ENCODE data around the gene CFAP46.

The CFAP46 gene

DNA sequence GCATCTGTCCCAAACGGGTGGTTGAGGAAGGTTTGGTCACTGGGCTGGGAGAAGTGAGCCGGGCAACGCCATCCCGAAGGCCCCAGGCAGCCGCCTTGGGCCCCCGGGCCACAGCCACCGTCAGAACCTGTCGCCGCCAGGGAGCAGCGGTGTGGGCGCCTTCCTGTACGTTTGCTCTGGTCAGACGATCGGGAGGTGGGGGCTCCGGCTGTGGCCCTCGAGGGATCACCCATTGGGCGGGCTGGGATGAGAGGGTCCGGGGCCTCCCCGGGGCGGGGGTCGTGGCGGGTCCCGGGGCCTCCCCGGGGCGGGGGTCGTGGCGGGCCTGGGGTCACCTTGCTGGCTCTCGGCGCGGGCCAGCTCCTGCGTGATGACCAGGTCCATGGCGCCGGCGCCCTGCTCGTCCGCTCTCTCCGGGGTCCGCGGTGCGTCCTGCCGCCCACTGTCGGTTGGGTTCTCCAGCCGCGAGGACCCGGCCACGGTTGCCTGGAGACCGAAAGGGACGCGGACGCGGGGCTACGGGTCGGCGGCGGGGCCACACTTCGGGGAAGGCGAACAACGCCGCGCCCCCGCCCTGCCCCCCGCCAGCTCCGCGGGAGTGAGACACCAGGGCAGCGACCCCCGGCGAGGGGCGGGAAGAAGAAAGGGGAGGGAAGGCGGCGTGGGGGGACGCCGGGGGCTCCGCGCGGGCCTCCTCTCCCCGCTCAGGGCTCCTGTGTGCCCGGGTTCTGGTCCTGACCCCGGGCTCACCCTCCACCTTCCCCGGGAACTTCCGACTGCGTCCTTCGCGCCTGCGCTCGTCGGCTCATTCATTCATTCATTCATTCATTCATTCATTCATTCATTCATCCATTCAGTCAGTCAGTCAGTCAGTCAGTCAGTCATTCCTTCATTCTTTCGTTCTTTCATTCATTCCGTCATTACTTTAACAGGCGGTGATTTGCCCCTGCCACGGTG is at the start of gene CFAP46:
CFAP46 (minus strand) TSS at position 470 of the 957 bp plus-strand sequence; CDS start at position 384, 86 bp downstream.
- no peak for FAIRE-seq
- DNase-seq (ENCODE audit: extremely low spot score, insufficient read length, low read depth) = no peak

DNA sequence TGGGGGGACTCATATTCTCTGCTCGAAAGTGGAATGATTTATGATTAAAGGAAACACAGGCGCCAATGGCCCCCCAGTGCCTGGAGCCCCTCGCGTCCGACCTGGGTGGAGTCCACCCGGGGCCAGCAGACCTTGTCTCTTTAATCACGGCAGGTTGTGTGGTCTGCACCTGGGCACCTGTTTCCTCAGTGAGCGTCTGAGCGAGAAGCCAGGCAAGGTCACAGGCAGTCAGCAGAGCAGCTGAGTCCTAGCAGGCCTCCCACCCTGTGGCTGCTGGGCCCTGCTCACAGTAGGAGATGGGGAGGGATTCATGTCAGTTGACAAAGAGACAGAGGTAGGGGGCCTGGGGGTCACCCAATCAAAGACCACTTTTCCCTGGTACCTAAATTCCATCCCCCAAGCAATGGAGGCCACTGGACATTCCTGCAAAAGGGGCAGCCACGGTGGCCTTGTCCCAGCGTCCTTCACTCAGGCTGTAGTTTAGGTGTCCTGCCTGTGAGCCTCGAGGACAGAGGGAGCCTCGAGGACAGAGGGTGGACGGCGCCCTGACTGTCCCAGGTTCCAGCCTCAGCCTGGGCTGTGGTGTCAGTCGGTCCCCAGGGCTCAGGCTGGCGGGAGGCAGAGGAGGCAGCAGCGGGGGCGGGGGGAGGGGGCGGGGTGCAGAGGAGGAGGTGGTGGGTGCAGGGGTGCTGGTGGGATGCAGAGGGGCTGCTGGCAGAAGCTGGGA is 49.5 kb upstream of the CFAP46 start:
- FAIRE-seq = no peak
- DNase-seq (ENCODE audit: extremely low spot score, insufficient read length, low read depth) = no peak

DNA sequence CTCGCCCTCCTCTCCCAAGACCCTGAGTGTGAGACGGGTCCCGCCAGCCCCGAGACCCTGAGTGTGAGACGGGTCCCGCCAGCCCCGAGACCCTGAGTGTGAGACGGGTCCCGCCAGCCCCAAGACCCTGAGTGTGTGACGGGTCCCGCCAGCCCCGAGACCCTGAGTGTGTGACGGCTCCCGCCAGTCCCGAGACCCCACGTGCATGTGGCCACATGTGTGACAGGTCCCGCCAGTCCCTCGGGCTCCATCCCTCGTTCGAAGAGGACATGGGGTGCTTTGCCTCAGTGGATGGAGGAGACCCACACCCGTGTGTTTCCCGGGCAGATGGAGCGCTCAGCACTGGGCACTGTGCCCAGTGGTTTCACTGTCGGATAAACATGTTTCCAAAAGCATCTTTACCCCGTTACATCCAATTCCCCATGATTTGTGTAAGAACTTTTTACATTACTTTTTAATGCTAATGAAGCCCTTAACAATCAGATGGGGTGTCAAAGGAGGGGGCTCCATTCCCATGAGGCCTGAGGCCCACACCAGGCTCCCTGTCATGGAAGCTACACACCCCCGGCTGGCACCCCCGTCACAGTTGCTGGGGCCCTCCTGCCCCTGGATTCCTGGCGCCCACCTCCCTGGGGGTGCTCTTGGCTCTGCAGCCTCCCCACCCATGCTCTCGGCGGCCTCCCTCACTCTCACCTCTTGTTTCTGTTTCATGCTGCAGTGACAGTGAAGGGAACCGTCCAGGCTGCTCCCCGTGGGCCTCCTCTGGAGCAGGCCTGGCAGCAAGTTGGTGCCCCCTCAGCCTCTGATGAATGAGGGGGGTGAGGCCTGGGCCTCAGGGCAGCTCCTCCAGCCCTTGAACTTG is 48.5 kb upstream of the CFAP46 start:
- no peak for FAIRE-seq
- DNase-seq (ENCODE audit: extremely low spot score, insufficient read length, low read depth) = no peak

DNA sequence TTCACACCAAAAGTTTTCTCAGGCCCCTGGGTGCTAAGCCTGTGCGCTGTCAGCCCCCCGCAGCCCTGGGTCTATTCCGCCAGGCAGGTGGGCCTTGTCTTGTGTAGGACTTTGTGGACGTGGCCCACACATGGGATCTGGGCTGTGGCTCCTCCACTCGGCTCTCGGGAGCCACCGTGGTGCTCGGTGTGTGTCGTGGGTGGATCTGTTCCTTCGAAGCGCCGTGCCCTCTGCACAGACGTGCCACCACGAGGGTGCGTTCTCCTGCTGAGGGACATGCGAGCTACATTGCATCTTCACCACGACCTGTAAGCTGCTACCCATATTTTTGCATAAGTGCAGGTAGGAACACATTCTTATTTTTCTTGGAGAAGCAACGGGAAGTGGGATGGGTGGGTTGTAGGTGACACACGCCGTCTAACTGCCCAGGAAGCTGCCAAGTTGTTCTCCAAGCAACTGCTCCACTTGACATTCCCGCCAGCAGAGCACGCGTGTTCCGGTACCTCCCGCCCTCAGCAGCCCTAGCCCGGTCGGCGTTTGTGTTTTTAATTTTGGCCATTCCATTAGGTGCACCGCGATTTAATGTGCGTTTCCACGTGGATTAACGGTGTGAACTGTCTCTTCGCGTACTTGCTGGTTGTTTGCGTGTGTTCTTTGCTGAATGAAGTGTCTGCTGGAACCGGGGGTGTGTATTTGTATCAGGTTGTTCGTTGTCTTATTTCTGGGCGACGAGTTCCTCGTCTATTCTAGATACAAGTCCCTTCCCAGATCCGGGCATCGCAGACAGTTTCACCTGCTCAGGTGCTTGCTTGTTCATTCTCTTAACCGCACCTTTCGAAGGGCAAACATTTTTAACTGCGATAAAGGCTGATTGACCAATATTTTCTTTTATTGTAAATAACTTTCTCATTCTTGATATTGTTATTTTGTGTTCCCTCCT is 47.4 kb upstream of the CFAP46 start:
- FAIRE-seq (no peak), DNase-seq (ENCODE audit: extremely low spot score, insufficient read length, low read depth) (no peak)

DNA sequence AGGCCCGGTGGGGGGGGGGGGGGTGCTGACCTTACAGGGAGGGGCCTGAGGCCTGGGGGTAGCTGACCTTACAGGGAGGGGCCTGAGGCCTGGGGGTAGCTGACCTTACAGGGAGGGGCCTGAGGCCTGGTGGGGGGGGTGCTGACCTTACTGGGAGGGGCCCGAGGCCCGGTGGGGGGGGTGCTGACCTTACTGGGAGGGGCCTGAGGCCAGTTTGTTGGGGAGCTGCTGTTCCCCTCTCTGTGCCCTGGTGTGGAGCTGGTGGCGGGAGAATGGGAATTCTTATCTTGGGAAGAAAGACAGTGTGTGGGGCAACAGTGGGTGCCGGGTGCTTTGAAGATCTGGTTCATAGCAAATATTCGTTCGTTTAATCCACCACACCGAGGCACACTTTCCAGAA is 46.6 kb upstream of the CFAP46 start:
- no peak for FAIRE-seq

DNA sequence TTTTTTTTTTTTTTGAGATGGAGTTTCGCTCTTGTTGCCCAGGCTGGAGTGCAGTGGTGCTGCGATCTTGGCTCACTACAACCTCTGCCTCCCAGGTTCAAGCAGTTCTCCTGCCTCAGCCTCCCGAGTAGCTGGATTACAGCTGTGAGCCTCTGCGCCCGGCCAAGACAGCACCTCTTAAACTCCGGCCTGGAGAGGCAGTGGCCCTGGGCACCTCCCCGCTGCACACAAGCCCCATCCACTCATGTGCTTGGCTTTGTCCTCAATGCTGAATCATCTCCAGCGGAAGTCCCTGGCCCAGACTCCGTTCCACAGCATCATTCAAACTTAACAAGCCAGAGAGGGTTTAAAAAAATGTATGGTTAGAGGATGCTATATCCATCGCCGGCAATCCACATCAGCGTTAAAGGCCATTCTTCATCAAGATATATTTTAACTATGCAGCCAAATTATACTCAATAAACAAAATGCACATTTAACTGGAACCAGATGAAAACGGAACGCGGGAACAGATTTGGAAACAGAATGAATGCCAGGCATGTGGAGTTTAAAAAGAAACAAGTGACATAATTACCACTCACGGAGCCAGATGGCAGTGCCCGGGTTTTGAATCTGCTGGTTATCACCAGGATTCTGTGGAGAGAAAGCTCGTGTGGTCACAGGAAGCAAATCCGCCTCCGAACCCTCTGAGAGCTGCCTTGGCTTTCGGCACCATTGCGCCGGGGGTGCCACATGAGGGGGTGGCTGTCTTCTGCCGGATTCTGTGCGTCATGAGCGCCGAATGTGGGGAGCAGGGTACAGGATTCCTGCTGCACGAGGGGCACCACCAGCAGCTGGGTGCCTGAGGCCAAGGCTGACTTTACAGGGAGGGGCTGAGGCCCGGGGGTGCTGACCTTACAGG is 45.6 kb upstream of the CFAP46 start:
- no peak for FAIRE-seq
- DNase-seq (ENCODE audit: extremely low spot score, insufficient read length, low read depth) = no peak

More for the DNA sequence above, 46.6 kb upstream of the CFAP46 start:
- no peak for DNase-seq (ENCODE audit: extremely low spot score, insufficient read length, low read depth)

DNA sequence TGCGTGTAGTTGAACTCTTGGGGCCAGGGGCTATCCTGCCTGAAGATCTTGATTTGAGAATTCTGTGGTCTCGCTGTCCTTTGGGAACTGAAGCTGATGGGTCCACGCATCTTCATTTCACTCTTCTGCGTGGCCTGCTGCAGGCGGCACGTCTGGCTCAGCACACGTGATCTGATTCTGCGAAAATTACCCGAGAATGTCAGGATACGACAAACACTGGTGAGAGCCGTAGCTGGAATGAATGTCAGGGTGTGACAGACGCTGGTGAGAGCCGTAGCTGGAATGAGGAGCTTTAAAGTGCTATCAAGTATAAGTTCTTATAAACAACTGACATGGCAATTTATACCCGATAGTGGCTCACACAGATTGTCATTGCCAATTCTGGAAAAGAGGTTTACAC is 44.6 kb upstream of the CFAP46 start:
- no peak for DNase-seq (ENCODE audit: extremely low spot score, insufficient read length, low read depth)
- FAIRE-seq = no peak

DNA sequence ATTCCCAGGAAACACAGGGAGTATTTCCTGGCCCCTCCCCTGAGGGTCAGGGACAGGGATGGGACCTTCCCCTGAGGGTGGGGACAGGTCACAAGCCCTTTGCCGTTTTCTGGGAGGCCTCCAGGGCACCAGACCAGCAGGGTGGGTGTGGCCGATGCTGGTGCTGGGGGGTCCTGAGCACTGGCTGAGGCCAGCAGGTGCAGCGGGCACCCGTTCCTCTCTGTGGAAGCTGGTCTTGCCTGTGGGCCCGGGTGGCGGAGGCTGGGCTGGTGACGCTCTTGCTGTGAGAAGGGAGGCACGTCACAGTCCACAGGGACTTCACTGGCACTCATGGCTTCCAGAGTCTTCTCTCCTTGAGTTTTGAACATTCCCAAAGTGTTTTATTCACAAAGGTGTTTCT is 44.2 kb upstream of the CFAP46 start:
- FAIRE-seq = no peak
- no peak for DNase-seq (ENCODE audit: extremely low spot score, insufficient read length, low read depth)

DNA sequence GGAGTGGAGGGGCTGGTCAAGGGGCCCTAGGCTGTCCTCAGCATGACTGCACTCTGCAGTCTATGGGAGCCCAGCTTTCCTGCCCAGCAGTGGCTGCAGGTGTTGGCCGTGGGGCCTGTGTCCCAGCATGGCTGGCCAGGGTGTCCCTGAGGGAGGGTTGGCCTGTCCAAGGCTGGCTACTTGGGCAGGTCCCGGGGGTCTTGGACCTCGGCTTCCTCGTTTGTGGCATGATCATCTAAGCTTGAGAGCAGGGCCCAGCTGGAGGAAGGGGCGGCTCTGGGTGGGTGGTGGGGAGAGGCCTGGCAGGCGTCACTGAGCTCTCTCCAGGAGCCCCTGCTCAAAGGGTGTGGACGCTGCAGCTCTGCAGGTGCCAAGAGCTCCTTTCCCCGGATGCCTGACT is 43.7 kb upstream of the CFAP46 start:
- DNase-seq (ENCODE audit: extremely low spot score, insufficient read length, low read depth) (no peak), FAIRE-seq (no peak)

DNA sequence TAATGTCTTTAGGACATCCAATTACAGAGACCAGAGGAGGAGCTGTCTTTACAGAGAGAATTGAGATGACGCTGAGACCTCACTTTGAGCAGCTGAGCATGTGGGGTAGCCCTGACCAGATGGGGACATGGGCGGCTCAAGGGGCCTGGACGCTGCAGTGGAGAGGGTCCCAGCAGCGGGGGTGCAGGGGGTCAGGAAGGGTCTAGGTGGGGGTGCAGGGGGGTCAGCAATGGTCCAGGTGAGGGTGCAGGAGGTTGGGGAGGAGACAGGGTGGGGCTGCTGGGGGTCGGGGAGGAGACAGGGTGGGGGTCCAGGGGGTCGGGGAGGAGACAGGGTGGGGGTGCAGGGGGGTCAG is 43.2 kb upstream of the CFAP46 start:
- DNase-seq (ENCODE audit: extremely low spot score, insufficient read length, low read depth) (no peak), FAIRE-seq (no peak)

DNA sequence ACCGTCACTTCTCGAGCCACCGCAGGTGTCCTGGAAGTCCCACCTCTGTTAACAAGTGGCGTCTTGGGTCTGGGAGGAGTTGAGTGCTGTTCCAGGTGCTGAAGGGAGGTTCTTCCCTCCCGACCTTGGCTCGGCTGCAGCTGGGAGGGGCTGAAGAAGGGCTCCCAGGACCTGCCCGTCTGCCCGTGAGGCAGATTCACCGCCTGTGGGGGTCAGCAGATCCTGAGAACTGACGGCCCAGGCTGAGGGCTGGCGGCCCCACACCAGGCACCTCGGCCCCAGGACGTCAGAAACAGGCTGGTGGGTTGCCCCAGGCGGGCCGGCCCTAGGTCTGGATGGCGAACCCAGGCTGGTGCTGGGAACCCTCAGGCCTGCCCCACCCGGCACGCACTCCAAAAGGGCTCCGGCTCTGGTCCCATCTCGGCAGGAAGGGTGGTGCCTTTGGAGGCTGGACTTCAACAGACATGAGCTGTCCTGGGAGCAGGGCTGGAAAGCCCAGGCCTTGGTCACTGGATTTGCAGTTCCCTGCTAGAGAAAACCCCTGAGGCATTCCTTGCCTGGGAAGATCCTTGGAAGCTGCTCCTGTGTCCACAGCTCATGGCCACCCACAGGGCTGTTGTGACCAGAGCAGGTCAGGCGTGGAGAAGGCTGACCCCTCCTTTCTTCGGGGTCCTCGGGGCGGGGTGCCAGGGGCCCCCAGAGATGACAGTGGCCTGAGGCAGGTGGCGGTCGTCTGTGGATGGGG is 42.6 kb upstream of the CFAP46 start:
- DNase-seq (ENCODE audit: extremely low spot score, insufficient read length, low read depth) (no peak), FAIRE-seq (no peak)

DNA sequence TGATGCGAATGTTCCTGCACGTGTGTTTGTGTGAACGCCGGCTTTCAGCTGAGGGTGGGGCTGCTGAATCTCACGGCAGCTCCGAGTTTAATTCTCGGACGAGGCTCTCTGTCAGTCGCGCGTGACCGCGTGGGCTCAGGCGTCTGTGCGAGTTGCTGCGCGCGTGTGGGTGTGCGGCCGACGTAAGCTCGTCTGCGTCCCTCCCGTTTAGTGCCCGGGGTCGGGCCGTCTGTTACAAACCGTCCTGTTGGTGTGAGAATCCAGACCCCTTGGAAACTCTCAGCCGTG is 41.6 kb upstream of the CFAP46 start:
- FAIRE-seq (no peak), DNase-seq (ENCODE audit: extremely low spot score, insufficient read length, low read depth) (no peak)

DNA sequence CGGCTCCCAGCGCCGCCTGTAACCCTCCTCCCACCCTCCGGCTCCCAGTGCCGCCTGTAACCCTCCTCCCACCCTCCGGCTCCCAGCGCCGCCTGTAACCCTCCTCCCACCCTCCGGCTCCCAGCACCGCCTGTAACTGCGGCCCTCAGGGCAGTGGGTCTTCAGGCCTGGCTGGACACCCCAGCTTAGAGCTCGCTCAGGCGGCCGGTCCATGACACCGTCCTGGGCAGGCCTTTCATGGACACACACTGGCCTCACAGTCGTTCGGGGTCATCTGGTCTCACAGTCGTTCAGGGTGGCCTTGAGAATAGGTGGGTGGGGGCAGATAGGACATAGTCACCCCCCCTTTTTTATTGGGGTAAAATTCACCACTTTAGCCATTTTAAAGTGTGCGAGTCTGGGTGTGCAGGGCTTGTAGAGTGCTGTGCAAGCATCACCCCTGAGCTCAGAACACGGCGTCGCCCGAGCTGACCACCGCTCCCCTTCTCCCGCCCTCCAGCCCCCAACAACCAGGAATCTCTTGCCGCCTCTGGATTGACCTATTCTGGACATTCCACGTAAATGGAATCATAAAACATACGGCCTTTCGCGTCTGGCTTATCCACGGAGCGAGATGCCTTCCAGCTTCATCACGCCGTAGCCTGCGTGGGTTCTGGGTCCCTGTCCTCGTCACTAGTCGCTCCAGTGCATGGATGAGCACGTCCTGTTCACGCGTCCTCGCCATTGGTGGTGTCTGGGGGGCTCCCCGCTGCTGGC is 41.1 kb upstream of the CFAP46 start:
- no peak for FAIRE-seq

DNA sequence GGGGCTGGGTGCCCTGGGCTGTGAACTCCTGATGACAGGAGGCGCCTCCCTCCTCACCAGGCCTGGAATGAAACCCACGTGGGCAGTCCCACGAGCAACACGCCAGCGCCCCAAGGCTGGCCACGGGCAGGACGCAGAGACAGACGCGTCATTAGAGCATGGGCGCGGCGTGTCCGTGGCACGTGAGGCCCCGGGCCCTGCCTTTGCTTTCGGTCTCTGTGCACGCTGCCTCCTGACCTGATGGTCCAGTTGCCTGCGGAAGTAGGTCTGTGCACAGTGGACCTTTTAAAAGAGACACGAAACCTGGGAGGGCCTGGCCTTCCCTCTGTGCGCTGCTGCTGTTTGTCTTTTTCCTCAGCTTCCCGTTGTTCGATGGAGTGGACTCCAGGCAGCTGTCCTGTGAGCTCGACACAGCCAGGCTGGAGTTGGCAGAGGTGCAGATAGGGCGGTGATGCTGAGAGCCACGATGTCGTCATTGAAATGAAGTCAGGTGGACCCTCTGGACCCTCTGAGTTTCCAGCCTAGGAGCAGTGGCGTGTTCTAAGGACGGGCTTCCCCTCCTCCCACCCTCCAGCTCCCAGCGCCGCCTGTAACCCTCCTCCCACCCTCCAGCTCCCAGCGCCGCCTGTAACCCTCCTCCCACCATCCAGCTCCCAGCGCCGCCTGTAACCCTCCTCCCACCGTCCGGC is 40.1 kb upstream of the CFAP46 start:
- DNase-seq (ENCODE audit: extremely low spot score, insufficient read length, low read depth) (no peak), FAIRE-seq (no peak)

More for the DNA sequence above, 41.1 kb upstream of the CFAP46 start:
- no peak for DNase-seq (ENCODE audit: extremely low spot score, insufficient read length, low read depth)

DNA sequence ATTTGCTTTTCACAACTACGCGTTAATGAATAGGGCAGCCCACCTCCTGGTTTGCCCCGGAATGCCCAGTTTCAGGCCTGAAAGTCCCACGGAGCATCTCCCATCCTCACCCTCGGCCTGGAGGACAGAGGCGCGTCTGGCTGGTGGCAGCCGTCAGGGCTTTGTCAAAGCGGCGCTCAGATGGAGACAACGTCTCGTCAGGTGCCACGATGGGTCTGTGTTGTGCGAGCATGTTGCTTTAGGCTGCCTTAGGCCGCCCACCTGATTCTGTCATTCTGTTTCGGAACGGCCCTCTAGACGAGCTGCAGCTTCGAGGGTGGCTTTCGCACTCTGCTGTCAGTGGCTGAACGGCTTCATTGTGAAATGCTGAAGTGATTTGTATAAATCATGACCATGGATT is 39.4 kb upstream of the CFAP46 start:
- DNase-seq (ENCODE audit: extremely low spot score, insufficient read length, low read depth) (no peak), FAIRE-seq (no peak)

DNA sequence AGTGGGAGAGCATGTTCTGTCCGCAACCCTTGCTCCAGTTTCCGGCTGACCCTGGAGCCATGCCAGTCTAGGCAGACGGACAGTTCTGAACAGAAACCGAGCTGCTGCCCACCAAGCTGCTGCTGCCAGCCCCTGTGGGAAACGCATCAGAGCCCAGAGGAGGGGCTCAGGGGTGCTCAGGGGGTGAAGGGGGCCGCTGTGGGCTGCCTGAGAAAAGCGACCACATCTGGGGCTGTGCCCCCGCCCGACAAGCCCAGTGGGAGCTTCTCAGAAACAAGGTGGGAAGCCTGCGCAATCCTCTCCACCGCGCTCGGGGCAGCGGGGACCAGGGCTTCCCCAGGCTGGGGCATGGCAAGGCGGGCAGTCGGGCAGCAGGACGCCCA is 38.8 kb upstream of the CFAP46 start:
- FAIRE-seq (no peak), DNase-seq (ENCODE audit: extremely low spot score, insufficient read length, low read depth) (no peak)

Measured in GM18507 (cell line).